Caco-2 (cell line): ENCODE data around the gene EMILIN3. TPM values are rescaled to one million over a fixed set of nuclear protein-coding genes. Genes with fewer than 3 reads are reported as not detected.

Source experiments
- BruUV-seq: library from RNA; stranded (reverse); fragments of 400-500 nt; replicated peaks from 2 replicates; lab custom pipeline; 2021; lab: Mats Ljungman, UMichigan
- CTCF ChIA-PET: fragments of 300-600 bp; sonication (Branson Sonifier 250); formaldehyde crosslinking; loops from one replicate; lab custom pipeline; 2022; ENCODE audit warnings: antibody characterized with exemption; lab: Charles Lee
- POLR2A ChIA-PET: fragments of 300-600 bp; sonication (Branson Sonifier 250); formaldehyde crosslinking; loops from one replicate; lab custom pipeline; 2022; ENCODE audit warnings: antibody characterized with exemption; lab: Charles Lee
- DNase-seq, 2 experiments: peaks; one replicate each; pipeline versions ENCODE4 v3.0.0 to v3.0.0-alpha.2; 2020 to 2022
- H3K27me3 ChIP-seq: replicated peaks from 2 replicates; pipeline ENCODE4 v1.6.0; 2011; ENCODE audit warnings: low read length; ENCODE audit not compliant: control insufficient read depth, insufficient read depth
- H3K36me3 ChIP-seq: 2 replicates; pipeline ENCODE4 v1.5.1; 2011; ENCODE audit warnings: low read length; ENCODE audit not compliant: control insufficient read depth, insufficient read depth
- H3K4me1 ChIP-seq: fragments of 250-450 bp; sonication (Bioruptor Pico); 2 replicates; pipeline ENCODE4 v1.5.1; 2020; ENCODE audit warnings: mild to moderate bottlenecking
- H3K4me3 ChIP-seq: 2 replicates; pipeline ENCODE4 v1.5.1; 2011; ENCODE audit warnings: low read depth, mild to moderate bottlenecking, control low read depth, low read length
- H3K9me3 ChIP-seq: fragments of 250-450 bp; sonication (Bioruptor Pico); 2 replicates; pipeline ENCODE4 v1.5.1; 2020; ENCODE audit warnings: mild to moderate bottlenecking, moderate library complexity
- H3K27ac Mint-ChIP-seq: one replicate; pipeline ENCODE4 v1.8.0; 2022; ENCODE audit warnings: mixed read lengths; ENCODE audit not compliant: unreplicated experiment
- H3K27me3 Mint-ChIP-seq: one replicate; pipeline ENCODE4 v1.8.0; 2022; ENCODE audit warnings: mixed read lengths; ENCODE audit not compliant: insufficient read depth, unreplicated experiment
- H3K36me3 Mint-ChIP-seq: one replicate; pipeline ENCODE4 v1.8.0; 2022; ENCODE audit warnings: mild to moderate bottlenecking, mixed read lengths; ENCODE audit not compliant: insufficient read depth, unreplicated experiment
- H3K4me1 Mint-ChIP-seq: one replicate; pipeline ENCODE4 v1.8.0; 2022; ENCODE audit warnings: low read depth, mixed read lengths; ENCODE audit not compliant: unreplicated experiment
- H3K4me3 Mint-ChIP-seq: one replicate; pipeline ENCODE4 v1.8.0; 2022; ENCODE audit warnings: mild to moderate bottlenecking, moderate library complexity, mixed read lengths; ENCODE audit not compliant: unreplicated experiment
- H3K9me3 Mint-ChIP-seq: one replicate; pipeline ENCODE4 v1.8.0; 2022; ENCODE audit warnings: mixed read lengths; ENCODE audit not compliant: unreplicated experiment
- intact Hi-C: fragments of 100-400 bp; cut with micrococcal nuclease; formaldehyde crosslinking; loops from one replicate; pipeline ENCODE4 v1.10.0; 2022; ENCODE audit not compliant: unreplicated experiment
- total RNA-seq: library from RNA; stranded (reverse); gene quantifications from 2 replicates; pipeline ENCODE4 v1.2.3, GENCODE V29; 2022
- TF ChIP-seq, protein P1 (sequence below), 2 experiments: fragments of 200-600 bp in 1 of 2; IDR thresholded peaks; 1 replicate in 1 of 2; 2 replicates in 1 of 2; pipeline versions ENCODE4 v1.5.1 to v1.8.0; 2011 to 2022; ENCODE audit warnings: antibody characterized with exemption in 1 of 2, control low read depth in 1 of 2, inconsistent platforms in 1 of 2, low read depth in 1 of 2, low read length in 1 of 2, mild to moderate bottlenecking in 1 of 2, moderate library complexity in 1 of 2; ENCODE audit not compliant: insufficient read depth in 1 of 2, severe bottlenecking in 1 of 2, unreplicated experiment in 1 of 2

The EMILIN3 gene
- total RNA-seq, 1 experiment from 2014 or later, result 0.50 TPM

- TF ChIP-seq, protein P1, sequence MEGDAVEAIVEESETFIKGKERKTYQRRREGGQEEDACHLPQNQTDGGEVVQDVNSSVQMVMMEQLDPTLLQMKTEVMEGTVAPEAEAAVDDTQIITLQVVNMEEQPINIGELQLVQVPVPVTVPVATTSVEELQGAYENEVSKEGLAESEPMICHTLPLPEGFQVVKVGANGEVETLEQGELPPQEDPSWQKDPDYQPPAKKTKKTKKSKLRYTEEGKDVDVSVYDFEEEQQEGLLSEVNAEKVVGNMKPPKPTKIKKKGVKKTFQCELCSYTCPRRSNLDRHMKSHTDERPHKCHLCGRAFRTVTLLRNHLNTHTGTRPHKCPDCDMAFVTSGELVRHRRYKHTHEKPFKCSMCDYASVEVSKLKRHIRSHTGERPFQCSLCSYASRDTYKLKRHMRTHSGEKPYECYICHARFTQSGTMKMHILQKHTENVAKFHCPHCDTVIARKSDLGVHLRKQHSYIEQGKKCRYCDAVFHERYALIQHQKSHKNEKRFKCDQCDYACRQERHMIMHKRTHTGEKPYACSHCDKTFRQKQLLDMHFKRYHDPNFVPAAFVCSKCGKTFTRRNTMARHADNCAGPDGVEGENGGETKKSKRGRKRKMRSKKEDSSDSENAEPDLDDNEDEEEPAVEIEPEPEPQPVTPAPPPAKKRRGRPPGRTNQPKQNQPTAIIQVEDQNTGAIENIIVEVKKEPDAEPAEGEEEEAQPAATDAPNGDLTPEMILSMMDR (IDR thresholded peaks at IDR 0.05; ENCODE audit: insufficient read depth in 1 of 2, low read depth in 1 of 2, low read length in 1 of 2, severe bottlenecking in 1 of 2, unreplicated experiment in 1 of 2), result no peak
- no peak overlapping the region for H3K27ac Mint-ChIP-seq
- peaks cover 8% of the 10 kb centered on the region for H3K4me1 ChIP-seq
- no peak overlapping the region for H3K4me3 Mint-ChIP-seq
- H3K9me3 ChIP-seq, result no peaks in the 10 kb centered on the region
- POLR2A ChIA-PET, result no interaction called here
- no TSS peak for BruUV-seq
- no peaks in the 10 kb centered on the region for H3K36me3 Mint-ChIP-seq
- H3K27me3 ChIP-seq, result no peaks in the 10 kb centered on the region
- intact Hi-C loops, result no loop called here
- H3K9me3 Mint-ChIP-seq, result no peaks in the 10 kb centered on the region
- H3K27me3 Mint-ChIP-seq, result no peaks in the 10 kb centered on the region
- no peak overlapping the region for H3K4me3 ChIP-seq
- H3K36me3 ChIP-seq, result no peaks in the 10 kb centered on the region
- CTCF ChIA-PET, result interaction anchor here (0.7 to 1.5 kb wide), 3 partner anchors 9 to 121 kb away, joined by 3 to 4 read pairs (median 4); no protein-coding TSS in a partner anchor
- H3K4me1 Mint-ChIP-seq, result peaks cover 16% of the 10 kb centered on the region
- DNase-seq, result peak in 1 of 2 experiments; percentile 33
Observed at GRCh38 chr20:41327178-41327577, 39.4 kb downstream of the EMILIN3 start.

DNA sequence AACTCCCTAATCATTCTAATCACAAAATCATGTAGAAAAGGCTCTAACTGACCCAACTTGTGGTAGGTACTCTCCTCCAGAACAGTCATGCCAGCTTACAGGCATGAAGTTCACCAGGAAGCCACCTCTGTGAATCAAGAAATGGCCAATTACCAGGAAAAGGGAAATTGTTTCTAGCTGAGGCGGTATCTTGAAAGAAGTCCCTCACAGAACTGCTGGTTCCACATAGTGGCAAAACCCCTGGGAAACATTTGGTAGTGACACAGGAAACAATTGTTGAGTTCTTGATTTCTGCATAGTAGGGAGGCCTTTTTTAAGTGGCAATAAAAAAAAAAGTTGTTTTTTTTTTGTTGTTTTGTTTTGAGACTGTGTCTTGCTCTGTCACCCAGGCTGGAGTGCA is 45.6 kb downstream of the EMILIN3 start:
- Mint-ChIP-seq H3K36me3 (no peaks in the 10 kb centered on the region), H3K4me1 (peaks cover 30% of the 10 kb centered on the region), H3K27me3 (no peaks in the 10 kb centered on the region), H3K4me3 (no peak overlapping the region), H3K9me3 (no peaks in the 10 kb centered on the region), H3K27ac (no peak overlapping the region)
- POLR2A ChIA-PET, result interaction anchor here (0.6 to 1.0 kb wide), 2 partner anchors 19 to 20 kb away, joined by 3 read pairs; partner anchors contain the start of gene LPIN3
- intact Hi-C loops, result no loop called here
- BruUV-seq, result no TSS peak
- Histone ChIP-seq H3K36me3 (no peaks in the 10 kb centered on the region), H3K4me3 (no peak overlapping the region), H3K27me3 (no peaks in the 10 kb centered on the region), H3K4me1 (peaks cover 17% of the 10 kb centered on the region), H3K9me3 (no peaks in the 10 kb centered on the region)
- CTCF ChIA-PET, result interaction anchor here (0.9 to 2.0 kb wide), 5 partner anchors 18 to 148 kb away, joined by 4 to 11 read pairs (median 5); partner anchors contain the start of gene LPIN3
- TF ChIP-seq, protein P1 (IDR thresholded peaks at IDR 0.05; ENCODE audit: insufficient read depth in 1 of 2, low read depth in 1 of 2, low read length in 1 of 2, severe bottlenecking in 1 of 2, unreplicated experiment in 1 of 2), result no peak
- DNase-seq, result peak in 1 of 2 experiments; percentile 13

- BruUV-seq, result no TSS peak
- TF ChIP-seq, protein P1 (IDR thresholded peaks at IDR 0.05; ENCODE audit: insufficient read depth in 1 of 2, low read depth in 1 of 2, low read length in 1 of 2, severe bottlenecking in 1 of 2, unreplicated experiment in 1 of 2), result no peak
- intact Hi-C loops, result no loop called here
- ChIA-PET POLR2A (no interaction called here), CTCF (interaction anchor here (2.0 kb wide), 1 partner anchor 91 kb away, joined by 4 read pairs; no protein-coding TSS in a partner anchor)
- Mint-ChIP-seq H3K4me1 (peaks cover 30% of the 10 kb centered on the region), H3K27me3 (no peaks in the 10 kb centered on the region), H3K27ac (no peak overlapping the region), H3K4me3 (no peak overlapping the region), H3K9me3 (no peaks in the 10 kb centered on the region), H3K36me3 (no peaks in the 10 kb centered on the region)
- DNase-seq, result peak in 1 of 2 experiments; percentile 5
- H3K36me3 ChIP-seq, result no peaks in the 10 kb centered on the region
- H3K4me3 ChIP-seq, result no peak overlapping the region
- H3K27me3 ChIP-seq, result no peaks in the 10 kb centered on the region
- peaks cover 18% of the 10 kb centered on the region for H3K4me1 ChIP-seq
- no peaks in the 10 kb centered on the region for H3K9me3 ChIP-seq
Observed at GRCh38 chr20:41320441-41320840, 46.2 kb downstream of the EMILIN3 start.
